KMS-11 (cell line): Measurements from ENCODE around the gene DDI2.

Experiments used
- H2AFZ ChIP-seq: fragments of 200-600 bp; sonication (generic); 2 replicates; pipeline ENCODE4 v1.6.1; 2016; ENCODE audit warnings: antibody characterized with exemption, mixed run types, low read depth
- H3K27ac ChIP-seq: fragments of 200-600 bp; sonication (generic); 2 replicates; pipeline ENCODE4 v1.6.1; 2016; ENCODE audit warnings: mild to moderate bottlenecking, mixed run types
- H3K27me3 ChIP-seq: fragments of 200-600 bp; sonication (generic); 2 replicates; pipeline ENCODE4 v1.6.1; 2017; ENCODE audit warnings: mild to moderate bottlenecking, low read depth, mixed run types, moderate library complexity; ENCODE audit not compliant: insufficient read depth
- H3K36me3 ChIP-seq: fragments of 200-600 bp; sonication (generic); 2 replicates; pipeline ENCODE4 v1.6.1; 2017; ENCODE audit warnings: mild to moderate bottlenecking, mixed run types; ENCODE audit not compliant: insufficient read depth
- H3K4me1 ChIP-seq: fragments of 200-600 bp; sonication (generic); 2 replicates; pipeline ENCODE4 v1.6.1; 2016; ENCODE audit warnings: mild to moderate bottlenecking, low read depth, mixed run types; ENCODE audit not compliant: poor library complexity, severe bottlenecking
- H3K4me2 ChIP-seq: fragments of 200-600 bp; sonication (generic); 2 replicates; pipeline ENCODE4 v1.7.0; 2016; ENCODE audit warnings: mild to moderate bottlenecking, mixed run types
- H3K4me3 ChIP-seq: fragments of 200-600 bp; sonication (generic); IDR thresholded peaks from 2 replicates; pipeline ENCODE4 v1.6.1; 2017; ENCODE audit warnings: low read depth, low read length, mixed read lengths; ENCODE audit not compliant: insufficient read depth
- H3K79me2 ChIP-seq: fragments of 200-600 bp; sonication (generic); 2 replicates; pipeline ENCODE4 v1.6.1; 2016; ENCODE audit warnings: low read depth, mixed run types; ENCODE audit not compliant: insufficient read depth
- H3K9ac ChIP-seq: fragments of 200-600 bp; sonication (generic); 2 replicates; pipeline ENCODE4 v1.6.1; 2016; ENCODE audit warnings: mild to moderate bottlenecking, mixed run types
- H4K20me1 ChIP-seq: fragments of 200-600 bp; sonication (generic); 2 replicates; pipeline ENCODE4 v1.6.1; 2016; ENCODE audit warnings: mild to moderate bottlenecking, mixed run types; ENCODE audit not compliant: insufficient read depth
- CTCF ChIP-seq: fragments of 200-600 bp; sonication (generic); conservative IDR thresholded peaks from 2 replicates; pipeline ENCODE4 v1.6.1; 2017; ENCODE audit warnings: low read depth, mild to moderate bottlenecking, antibody characterized with exemption, low read length, moderate library complexity, mixed read lengths

DDI2 gene

GRCh38 chr1:15621975-15622374 is 4.7 kb downstream of the DDI2 start:
- Histone ChIP-seq H3K4me3 (no peak overlapping the region), H3K79me2 (peaks cover 94% of the 10 kb centered on the region), H3K4me1 (peaks cover 76% of the 10 kb centered on the region), H3K4me2 (no peak overlapping the region), H3K9ac (no peak overlapping the region), H3K27ac (no peak overlapping the region), H3K36me3 (0 out of 2 replicates have a peak, but pooled peaks cover 3% of the 10 kb centered on the region), H2AFZ (no peak overlapping the region), H3K27me3 (no peaks in the 10 kb centered on the region), H4K20me1 (peaks cover 13% of the 10 kb centered on the region; the same call in 1 of the 2 replicates)
- TF ChIP-seq CTCF = no peak

GRCh38 chr1:15622712-15623373 is 5.6 kb downstream of the DDI2 start:
- H3K4me3 ChIP-seq = no peak overlapping the region
- no peaks in the 10 kb centered on the region for H3K27me3 ChIP-seq
- no peak for TF ChIP-seq CTCF
- H3K79me2 ChIP-seq = peaks cover 94% of the 10 kb centered on the region
- peaks cover 13% of the 10 kb centered on the region; the same call in 1 of the 2 replicates for H4K20me1 ChIP-seq
- H3K4me2 ChIP-seq = no peak overlapping the region
- no peak overlapping the region for H3K27ac ChIP-seq
- H2AFZ ChIP-seq = no peak overlapping the region
- H3K36me3 ChIP-seq = 0 out of 2 replicates have a peak, but pooled peaks cover 3% of the 10 kb centered on the region
- H3K4me1 ChIP-seq = peaks cover 85% of the 10 kb centered on the region
- no peak overlapping the region for H3K9ac ChIP-seq

GRCh38 chr1:15623435-15623834 is 6.2 kb downstream of the DDI2 start:
- no peaks in the 10 kb centered on the region for H3K27me3 ChIP-seq
- no peak overlapping the region for H2AFZ ChIP-seq
- peaks cover 89% of the 10 kb centered on the region for H3K4me1 ChIP-seq
- H3K4me3 ChIP-seq = no peak overlapping the region
- no peak overlapping the region for H3K9ac ChIP-seq
- H3K79me2 ChIP-seq = peaks cover 94% of the 10 kb centered on the region
- peaks cover 13% of the 10 kb centered on the region; the same call in 1 of the 2 replicates for H4K20me1 ChIP-seq
- no peak for TF ChIP-seq CTCF
- no peak overlapping the region for H3K4me2 ChIP-seq
- 0 out of 2 replicates have a peak, but pooled peaks cover 3% of the 10 kb centered on the region for H3K36me3 ChIP-seq
- no peak overlapping the region for H3K27ac ChIP-seq

GRCh38 chr1:15624133-15624714 is 7.0 kb downstream of the DDI2 start:
- H3K9ac ChIP-seq = no peak overlapping the region
- 0 out of 2 replicates have a peak, but pooled peaks cover 3% of the 10 kb centered on the region for H3K36me3 ChIP-seq
- TF ChIP-seq CTCF = no peak
- peaks cover 86% of the 10 kb centered on the region for H3K4me1 ChIP-seq
- H4K20me1 ChIP-seq = peaks cover 10% of the 10 kb centered on the region; the same call in 1 of the 2 replicates
- no peaks in the 10 kb centered on the region for H3K27me3 ChIP-seq
- no peak overlapping the region for H2AFZ ChIP-seq
- H3K79me2 ChIP-seq = peaks cover 94% of the 10 kb centered on the region
- no peak overlapping the region for H3K4me3 ChIP-seq
- no peak overlapping the region for H3K27ac ChIP-seq
- H3K4me2 ChIP-seq = no peak overlapping the region
